HG03025 (cell line): Measurements from ENCODE around the gene CCL23.

Experiments used
- ATAC-seq: cut with Tn5 transposase; IDR thresholded peaks from one replicate; pipeline ENCODE4 v1.9.1; 2021; ENCODE audit warnings: mild to moderate bottlenecking, moderate library complexity; ENCODE audit not compliant: unreplicated experiment, low FRiP score

The CCL23 gene

GRCh38 chr17:35972945-35973332 is 44.8 kb downstream of the CCL23 start:
- ATAC-seq: no peak

GRCh38 chr17:35972535-35972934 is 45.2 kb downstream of the CCL23 start:
- no peak for ATAC-seq

- ATAC-seq: no peak
Measured at GRCh38 chr17:35972066-35972465, 45.7 kb downstream of the CCL23 start.

GRCh38 chr17:35969558-35970380 is 48.0 kb downstream of the CCL23 start:
- no peak for ATAC-seq

- ATAC-seq: no peak
Measured at GRCh38 chr17:35968520-35969054, 49.2 kb downstream of the CCL23 start.

GRCh38 chr17:35965272-35965671 is 52.5 kb downstream of the CCL23 start:
- no peak for ATAC-seq

- ATAC-seq: no peak
Measured at GRCh38 chr17:35963663-35964062, 54.1 kb downstream of the CCL23 start.
